ENCODE data around the gene CLDN2. TPM values are rescaled to one million over a fixed set of nuclear protein-coding genes. Genes with fewer than 3 reads are reported as not detected.

Gene CLDN2
- total and polyA plus RNA-seq, 10 of the 15 experiments (the other 5 are each of a cell fraction or from before 2014, with no cell fraction given): 0.06 TPM; not detected in 9

DNA sequence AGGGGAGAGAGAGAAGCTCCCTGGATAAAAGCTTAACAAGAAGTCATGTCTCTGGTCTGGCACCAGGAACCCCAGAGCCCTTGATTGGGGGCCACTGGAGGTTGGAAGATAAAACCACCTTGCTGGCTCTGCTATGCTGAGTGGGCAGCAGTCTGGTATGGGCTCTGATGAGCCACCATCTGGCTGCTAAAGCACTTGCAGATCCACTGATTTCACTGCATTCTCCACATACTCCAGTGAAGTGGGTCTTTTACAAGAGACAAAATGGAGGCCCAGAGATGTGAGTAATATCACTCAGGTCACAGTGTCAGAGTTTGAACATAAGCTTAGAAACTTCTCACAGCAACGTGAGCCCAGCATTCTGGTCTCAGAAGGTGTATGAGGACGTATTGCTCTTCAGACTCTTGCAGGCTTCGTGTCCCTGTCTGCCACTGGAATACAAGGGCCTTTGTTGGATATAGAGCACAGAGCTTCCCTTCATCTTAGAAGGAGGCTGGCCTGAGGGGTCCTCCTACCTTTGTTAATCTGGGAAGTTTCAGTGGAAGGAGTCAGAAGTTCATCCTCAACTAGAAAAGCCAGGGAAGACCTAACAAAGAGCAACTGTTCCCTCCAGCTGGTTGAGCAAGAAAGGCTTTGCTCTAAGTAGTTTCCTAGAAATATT lies 11.8 kb downstream of the CLDN2 start:
- Histone ChIP-seq H3K9ac (ENCODE audit: control insufficient read depth, insufficient read depth, low read length) (no peak overlapping the region), H3K9me3 (replicated peaks; ENCODE audit: control insufficient read depth, insufficient read depth, low read length) (no peaks in the 10 kb centered on the region), H3K27me3 (replicated peaks in 1 of 2; ENCODE audit: control insufficient read depth in 2 of 2, insufficient read depth in 2 of 2, low read length in 1 of 2) (no peaks in the 10 kb centered on the region), H2AFZ (ENCODE audit: control insufficient read depth, low read depth, low read length) (no peak overlapping the region), H3K79me2 (ENCODE audit: control insufficient read depth, insufficient read depth, low read length) (no peaks in the 10 kb centered on the region), H3K4me2 (ENCODE audit: control insufficient read depth, insufficient read depth) (no peak overlapping the region), H3K4me3 (no peak overlapping the region), H3K36me3 (ENCODE audit: control insufficient read depth in 2 of 2, insufficient read depth in 2 of 2, low read length in 1 of 2) (no peaks in the 10 kb centered on the region), H4K20me1 (ENCODE audit: control insufficient read depth, insufficient read depth) (no peaks in the 10 kb centered on the region), H3K27ac (ENCODE audit: control insufficient read depth, insufficient read depth) (no peak overlapping the region), H3K4me1 (ENCODE audit: control insufficient read depth, insufficient read depth, low read length) (no peaks in the 10 kb centered on the region)
- ChIA-PET CTCF (interaction anchor here (1.0 to 1.2 kb wide), 2 partner anchors 38 to 139 kb away, joined by 3 read pairs; no protein-coding TSS in a partner anchor), RAD21 (ENCODE audit: unreplicated experiment) (no interaction called here), SMC1A (ENCODE audit: uncharacterized antibody, unreplicated experiment) (interaction anchor here (0.8 kb wide), 1 partner anchor 9 kb away, joined by 3 read pairs; no protein-coding TSS in a partner anchor), POLR2A (no interaction called here)
- DNase-seq (ENCODE audit: low read depth, low spot score) (no peak), ATAC-seq (no peak), FAIRE-seq (no peak)
- TF ChIP-seq PAX5 (IDR thresholded peaks at IDR 0.05; ENCODE audit: borderline replicate concordance, low read depth, low read length) (no peak), ZNF274 (IDR thresholded peaks at IDR 0.05; ENCODE audit: insufficient read depth, insufficient read length) (no peak), ZZZ3 (IDR thresholded peaks at IDR 0.05; ENCODE audit: control insufficient read depth, insufficient read length, low read depth) (no peak), MYB (IDR thresholded peaks at IDR 0.05; ENCODE audit: borderline replicate concordance, low read depth, low read length) (no peak), MTA3 (IDR thresholded peaks at IDR 0.05; ENCODE audit: borderline replicate concordance, low read length) (no peak), TARDBP (IDR thresholded peaks at IDR 0.05; ENCODE audit: borderline replicate concordance) (no peak), MXI1 (IDR thresholded peaks at IDR 0.05; ENCODE audit: low read depth, low read length) (no peak), CHD1 (IDR thresholded peaks at IDR 0.05; ENCODE audit: low read depth, low read length) (no peak), ATF7 (IDR thresholded peaks at IDR 0.05; ENCODE audit: low read depth) (no peak), JUNB (IDR thresholded peaks at IDR 0.05) (no peak), NR2C1 (IDR thresholded peaks at IDR 0.05) (no peak), BCL11A (IDR thresholded peaks at IDR 0.05; ENCODE audit: low read depth, low read length) (no peak)
- TF ChIP-seq, protein P1, sequence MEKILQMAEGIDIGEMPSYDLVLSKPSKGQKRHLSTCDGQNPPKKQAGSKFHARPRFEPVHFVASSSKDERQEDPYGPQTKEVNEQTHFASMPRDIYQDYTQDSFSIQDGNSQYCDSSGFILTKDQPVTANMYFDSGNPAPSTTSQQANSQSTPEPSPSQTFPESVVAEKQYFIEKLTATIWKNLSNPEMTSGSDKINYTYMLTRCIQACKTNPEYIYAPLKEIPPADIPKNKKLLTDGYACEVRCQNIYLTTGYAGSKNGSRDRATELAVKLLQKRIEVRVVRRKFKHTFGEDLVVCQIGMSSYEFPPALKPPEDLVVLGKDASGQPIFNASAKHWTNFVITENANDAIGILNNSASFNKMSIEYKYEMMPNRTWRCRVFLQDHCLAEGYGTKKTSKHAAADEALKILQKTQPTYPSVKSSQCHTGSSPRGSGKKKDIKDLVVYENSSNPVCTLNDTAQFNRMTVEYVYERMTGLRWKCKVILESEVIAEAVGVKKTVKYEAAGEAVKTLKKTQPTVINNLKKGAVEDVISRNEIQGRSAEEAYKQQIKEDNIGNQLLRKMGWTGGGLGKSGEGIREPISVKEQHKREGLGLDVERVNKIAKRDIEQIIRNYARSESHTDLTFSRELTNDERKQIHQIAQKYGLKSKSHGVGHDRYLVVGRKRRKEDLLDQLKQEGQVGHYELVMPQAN (conservative IDR thresholded peaks at IDR 0.05): no peak
- TF ChIP-seq, protein P2, sequence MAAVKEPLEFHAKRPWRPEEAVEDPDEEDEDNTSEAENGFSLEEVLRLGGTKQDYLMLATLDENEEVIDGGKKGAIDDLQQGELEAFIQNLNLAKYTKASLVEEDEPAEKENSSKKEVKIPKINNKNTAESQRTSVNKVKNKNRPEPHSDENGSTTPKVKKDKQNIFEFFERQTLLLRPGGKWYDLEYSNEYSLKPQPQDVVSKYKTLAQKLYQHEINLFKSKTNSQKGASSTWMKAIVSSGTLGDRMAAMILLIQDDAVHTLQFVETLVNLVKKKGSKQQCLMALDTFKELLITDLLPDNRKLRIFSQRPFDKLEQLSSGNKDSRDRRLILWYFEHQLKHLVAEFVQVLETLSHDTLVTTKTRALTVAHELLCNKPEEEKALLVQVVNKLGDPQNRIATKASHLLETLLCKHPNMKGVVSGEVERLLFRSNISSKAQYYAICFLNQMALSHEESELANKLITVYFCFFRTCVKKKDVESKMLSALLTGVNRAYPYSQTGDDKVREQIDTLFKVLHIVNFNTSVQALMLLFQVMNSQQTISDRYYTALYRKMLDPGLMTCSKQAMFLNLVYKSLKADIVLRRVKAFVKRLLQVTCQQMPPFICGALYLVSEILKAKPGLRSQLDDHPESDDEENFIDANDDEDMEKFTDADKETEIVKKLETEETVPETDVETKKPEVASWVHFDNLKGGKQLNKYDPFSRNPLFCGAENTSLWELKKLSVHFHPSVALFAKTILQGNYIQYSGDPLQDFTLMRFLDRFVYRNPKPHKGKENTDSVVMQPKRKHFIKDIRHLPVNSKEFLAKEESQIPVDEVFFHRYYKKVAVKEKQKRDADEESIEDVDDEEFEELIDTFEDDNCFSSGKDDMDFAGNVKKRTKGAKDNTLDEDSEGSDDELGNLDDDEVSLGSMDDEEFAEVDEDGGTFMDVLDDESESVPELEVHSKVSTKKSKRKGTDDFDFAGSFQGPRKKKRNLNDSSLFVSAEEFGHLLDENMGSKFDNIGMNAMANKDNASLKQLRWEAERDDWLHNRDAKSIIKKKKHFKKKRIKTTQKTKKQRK (IDR thresholded peaks at IDR 0.05; ENCODE audit: low read depth, low read length): no peak
- in situ Hi-C loops (cut with MboI): no loop called here
- 2% methylated on average over 3 of the region's 3 CpGs for WGBS (ENCODE audit: insufficient coverage, insufficient replicate concordance, low lambda C conversion rate, missing lambda C conversion rate)
- intact Hi-C loops (cut with micrococcal nuclease; ENCODE audit: unreplicated experiment): no loop called here
- no TSS peak for BruUV-seq (replicated peaks)
